Astrocyte of the spinal cord (primary cell): Measurements from ENCODE around the gene OGDH.

ENCODE experiments used
- DNase-seq: peaks from one replicate; pipeline ENCODE4 v3.0.0; 2011; ENCODE audit warnings: low read depth, low spot score
- H3K4me3 ChIP-seq: 2 replicates; pipeline ENCODE4 v1.5.1; 2011; ENCODE audit warnings: low read depth, mild to moderate bottlenecking, low read length, moderate library complexity
- in situ Hi-C: cut with HindIII; loops from 2 replicates; pipeline ENCODE4 v1.10.0; 2017; ENCODE audit warnings: low sequenced_read_pairs
- TF ChIP-seq, protein P1 (sequence below): IDR thresholded peaks from 2 replicates; pipeline ENCODE4 v1.5.1; 2012; ENCODE audit warnings: low read depth, mild to moderate bottlenecking, low read length, inconsistent platforms

The OGDH gene

DNA sequence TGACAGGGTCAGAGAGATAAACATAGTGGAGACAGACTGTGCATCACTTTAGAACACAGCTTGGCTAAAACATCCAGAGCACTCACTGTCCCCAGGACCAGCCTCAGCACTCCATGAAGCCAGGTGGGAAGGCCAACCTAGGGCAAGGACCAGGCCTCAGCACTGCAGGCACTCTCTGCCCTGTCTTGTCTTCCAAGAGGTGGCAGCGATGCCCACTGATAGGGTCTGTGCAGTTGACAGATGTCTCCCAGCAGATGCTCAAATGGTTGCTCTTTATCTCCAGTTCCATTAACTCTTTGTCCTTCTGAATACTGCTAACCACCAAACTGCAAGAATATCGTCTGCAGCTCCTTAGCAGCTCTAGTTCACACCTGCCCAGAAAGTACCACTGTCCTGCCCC is 41.8 kb upstream of the OGDH start:
- in situ Hi-C loops: no loop called here
- TF ChIP-seq, protein P1, sequence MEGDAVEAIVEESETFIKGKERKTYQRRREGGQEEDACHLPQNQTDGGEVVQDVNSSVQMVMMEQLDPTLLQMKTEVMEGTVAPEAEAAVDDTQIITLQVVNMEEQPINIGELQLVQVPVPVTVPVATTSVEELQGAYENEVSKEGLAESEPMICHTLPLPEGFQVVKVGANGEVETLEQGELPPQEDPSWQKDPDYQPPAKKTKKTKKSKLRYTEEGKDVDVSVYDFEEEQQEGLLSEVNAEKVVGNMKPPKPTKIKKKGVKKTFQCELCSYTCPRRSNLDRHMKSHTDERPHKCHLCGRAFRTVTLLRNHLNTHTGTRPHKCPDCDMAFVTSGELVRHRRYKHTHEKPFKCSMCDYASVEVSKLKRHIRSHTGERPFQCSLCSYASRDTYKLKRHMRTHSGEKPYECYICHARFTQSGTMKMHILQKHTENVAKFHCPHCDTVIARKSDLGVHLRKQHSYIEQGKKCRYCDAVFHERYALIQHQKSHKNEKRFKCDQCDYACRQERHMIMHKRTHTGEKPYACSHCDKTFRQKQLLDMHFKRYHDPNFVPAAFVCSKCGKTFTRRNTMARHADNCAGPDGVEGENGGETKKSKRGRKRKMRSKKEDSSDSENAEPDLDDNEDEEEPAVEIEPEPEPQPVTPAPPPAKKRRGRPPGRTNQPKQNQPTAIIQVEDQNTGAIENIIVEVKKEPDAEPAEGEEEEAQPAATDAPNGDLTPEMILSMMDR: no peak
- no peak overlapping the region for H3K4me3 ChIP-seq
- no peak for DNase-seq

DNA sequence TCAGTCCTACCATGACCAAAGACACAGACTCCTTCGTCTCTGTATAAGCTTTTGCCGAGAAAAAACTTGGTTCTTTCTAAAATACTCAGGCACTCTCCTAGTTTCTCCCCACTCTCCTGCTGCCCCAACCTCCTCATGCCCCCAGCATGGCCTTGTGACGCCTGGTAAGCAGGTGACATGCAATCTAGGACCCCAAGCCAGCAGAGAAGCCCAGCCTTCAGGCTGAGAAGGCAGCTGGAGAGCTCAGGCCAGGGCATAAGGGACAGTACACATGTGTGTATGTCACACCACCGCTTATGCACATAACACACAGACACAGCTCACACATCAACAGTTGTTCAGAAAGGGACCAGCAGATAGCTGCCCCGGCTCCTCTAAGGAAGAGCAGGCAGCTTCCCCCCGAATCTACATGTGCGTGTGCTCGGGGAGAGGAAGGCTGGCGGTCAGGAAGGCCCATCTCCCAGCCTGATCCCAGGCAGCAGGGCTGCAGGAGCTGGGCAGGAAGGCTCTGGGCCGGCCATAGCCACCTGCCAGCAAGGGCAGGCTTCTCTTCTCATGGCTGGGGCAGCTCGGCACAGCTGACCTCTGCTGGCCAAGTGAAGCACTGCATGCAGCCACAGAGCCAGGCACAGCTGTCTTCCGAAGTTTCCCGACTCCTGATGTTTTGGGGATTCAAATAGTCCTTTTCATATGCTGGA is 41.2 kb upstream of the OGDH start:
- H3K4me3 ChIP-seq: no peak overlapping the region
- in situ Hi-C loops: no loop called here
- TF ChIP-seq, protein P1: peak; percentile 99

DNA sequence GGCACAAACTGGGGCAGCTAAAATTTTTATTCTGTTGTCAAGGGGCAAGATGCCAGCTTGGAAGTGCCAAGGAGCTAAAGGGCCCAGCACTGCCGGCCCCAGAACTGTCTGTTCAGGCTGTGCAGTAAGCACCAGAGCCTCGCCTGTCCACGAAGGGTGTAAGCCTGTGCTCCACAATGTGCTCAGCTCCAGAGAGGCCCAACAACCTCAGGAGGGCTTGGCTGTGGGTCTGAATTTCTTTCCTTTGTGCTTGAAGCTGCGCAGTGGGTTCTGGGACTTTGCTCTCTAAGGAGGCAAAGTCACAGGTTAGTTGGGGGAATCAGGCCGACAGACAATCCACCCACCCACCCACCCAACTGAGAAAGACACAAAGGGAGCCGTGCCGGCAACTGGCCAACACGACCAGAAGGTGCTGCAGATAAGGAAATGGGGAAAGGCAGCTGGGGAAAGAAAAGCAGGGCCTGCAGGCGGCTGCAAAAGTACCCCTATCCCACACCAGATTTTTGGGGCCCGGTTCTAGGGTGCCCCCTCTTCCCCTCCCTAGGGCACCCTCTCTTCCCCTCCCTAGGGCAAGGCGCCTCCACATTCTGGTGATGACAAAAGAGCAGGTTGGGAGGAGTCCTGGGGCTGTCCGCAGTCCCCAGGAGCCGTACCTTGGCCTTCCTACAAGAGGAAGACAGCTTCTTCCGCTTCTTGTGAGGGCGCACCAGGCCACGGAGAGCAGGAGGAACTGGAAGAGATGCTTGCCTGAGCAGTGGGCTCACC is 40.5 kb upstream of the OGDH start:
- TF ChIP-seq, protein P1: no peak
- DNase-seq: no peak
- in situ Hi-C loops: no loop called here
- no peak overlapping the region for H3K4me3 ChIP-seq

More for the DNA sequence above, 41.2 kb upstream of the OGDH start:
- peak; percentile 53 for DNase-seq

DNA sequence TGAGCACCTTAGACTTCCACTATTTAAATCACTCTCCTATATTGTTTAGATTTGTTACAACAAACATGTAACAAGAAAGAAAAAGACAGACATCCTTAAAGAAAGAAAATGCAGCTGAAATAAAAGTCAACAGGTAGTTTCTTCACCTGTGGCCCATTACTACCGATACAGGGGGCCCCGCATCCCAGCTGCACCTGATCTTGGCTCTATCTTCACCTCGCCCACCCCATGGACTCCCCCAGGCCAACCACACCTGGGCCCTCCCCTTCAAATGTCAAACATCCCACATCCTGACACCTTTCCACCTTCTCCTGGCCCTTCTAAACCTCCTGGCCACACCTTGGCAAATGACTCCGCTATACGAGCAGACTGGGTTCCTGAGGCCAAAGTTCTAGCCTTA is 39.7 kb upstream of the OGDH start:
- in situ Hi-C loops: no loop called here
- DNase-seq: no peak
- H3K4me3 ChIP-seq: no peak overlapping the region
- TF ChIP-seq, protein P1: no peak

DNA sequence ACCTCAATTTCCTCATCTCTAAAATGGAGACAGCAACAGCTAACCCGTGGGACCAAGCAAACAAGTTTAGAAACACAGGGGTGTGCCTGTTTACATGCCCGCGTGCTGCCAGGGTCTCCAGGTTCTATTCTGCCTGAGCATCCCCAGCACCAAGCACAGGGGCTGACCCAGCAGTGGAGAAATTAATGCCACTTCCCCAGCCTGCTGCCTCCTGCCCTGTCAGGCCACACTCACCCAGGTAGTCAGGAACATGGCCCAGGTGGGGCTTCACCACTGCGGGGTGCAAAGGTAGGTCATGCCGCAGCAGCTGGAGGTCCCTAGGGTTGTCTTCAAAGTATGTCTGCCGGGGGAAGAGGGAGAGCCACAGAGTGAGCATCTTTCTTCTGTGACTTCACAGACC is 38.5 kb upstream of the OGDH start:
- no peak for DNase-seq
- no peak overlapping the region for H3K4me3 ChIP-seq
- in situ Hi-C loops: no loop called here
- TF ChIP-seq, protein P1: no peak

DNA sequence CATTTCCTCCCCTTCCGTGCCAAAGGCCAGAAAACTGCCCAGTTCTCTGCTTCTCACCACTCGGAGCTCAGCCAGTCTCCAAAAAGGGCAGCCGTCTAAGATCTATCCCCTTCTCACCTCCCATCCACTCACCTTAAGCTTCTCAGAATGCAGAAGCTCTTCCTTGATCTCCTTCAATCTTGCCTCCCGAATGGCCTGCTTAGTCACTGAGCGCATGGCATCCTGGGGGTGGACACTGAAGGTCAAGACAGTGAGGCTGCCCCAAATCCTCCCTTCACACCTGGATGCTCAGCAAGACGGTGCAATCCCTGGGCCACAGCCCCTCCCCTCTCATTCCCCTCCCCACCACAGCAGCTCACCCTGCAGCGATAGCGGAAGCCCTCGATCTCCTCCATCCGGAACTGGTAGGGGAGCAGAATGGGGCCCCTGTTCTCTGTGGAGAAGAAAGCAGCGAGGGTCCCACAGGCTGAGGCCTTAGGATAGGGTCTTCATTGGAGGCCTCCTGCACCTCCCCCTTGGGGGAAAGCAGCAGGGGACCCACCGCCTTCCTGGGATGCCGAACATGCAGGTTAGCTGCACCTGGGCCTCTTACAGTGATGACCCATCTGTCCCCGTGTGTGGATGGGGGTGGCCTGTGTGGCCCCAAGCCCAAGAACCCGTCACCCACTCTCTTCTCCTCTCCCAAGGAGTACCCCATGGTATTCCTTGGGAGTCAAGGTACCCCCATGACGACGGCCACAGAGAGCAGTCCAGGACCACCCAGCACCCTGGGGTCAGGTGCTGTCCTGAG is 37.5 kb upstream of the OGDH start:
- in situ Hi-C loops: no loop called here
- TF ChIP-seq, protein P1: no peak

More for the DNA sequence above, 37.5 kb upstream of the OGDH start:
- no peak for DNase-seq
- no peak overlapping the region for H3K4me3 ChIP-seq
